ENCODE measurements around the gene RAB11FIP4. TPM values are rescaled to one million over a fixed set of nuclear protein-coding genes. Genes with fewer than 3 reads are reported as not detected.

RAB11FIP4 gene
- total RNA-seq, 2 donors from 2014 or later, result 0.68 to 3.7 TPM

- H3K9me3 ChIP-seq, result no peaks in the 10 kb centered on the region
- no peaks in the 10 kb centered on the region for H3K4me1 ChIP-seq (ENCODE audit: control insufficient read depth in 1 of 2, low read depth in 2 of 2)
- TF ChIP-seq, protein P1, sequence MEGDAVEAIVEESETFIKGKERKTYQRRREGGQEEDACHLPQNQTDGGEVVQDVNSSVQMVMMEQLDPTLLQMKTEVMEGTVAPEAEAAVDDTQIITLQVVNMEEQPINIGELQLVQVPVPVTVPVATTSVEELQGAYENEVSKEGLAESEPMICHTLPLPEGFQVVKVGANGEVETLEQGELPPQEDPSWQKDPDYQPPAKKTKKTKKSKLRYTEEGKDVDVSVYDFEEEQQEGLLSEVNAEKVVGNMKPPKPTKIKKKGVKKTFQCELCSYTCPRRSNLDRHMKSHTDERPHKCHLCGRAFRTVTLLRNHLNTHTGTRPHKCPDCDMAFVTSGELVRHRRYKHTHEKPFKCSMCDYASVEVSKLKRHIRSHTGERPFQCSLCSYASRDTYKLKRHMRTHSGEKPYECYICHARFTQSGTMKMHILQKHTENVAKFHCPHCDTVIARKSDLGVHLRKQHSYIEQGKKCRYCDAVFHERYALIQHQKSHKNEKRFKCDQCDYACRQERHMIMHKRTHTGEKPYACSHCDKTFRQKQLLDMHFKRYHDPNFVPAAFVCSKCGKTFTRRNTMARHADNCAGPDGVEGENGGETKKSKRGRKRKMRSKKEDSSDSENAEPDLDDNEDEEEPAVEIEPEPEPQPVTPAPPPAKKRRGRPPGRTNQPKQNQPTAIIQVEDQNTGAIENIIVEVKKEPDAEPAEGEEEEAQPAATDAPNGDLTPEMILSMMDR (IDR thresholded peaks at IDR 0.05), result no peak
- H3K36me3 ChIP-seq, result no peaks in the 10 kb centered on the region
- ATAC-seq (ENCODE audit: insufficient number of reproducible peaks, low FRiP score, low read depth) (no peak), DNase-seq (ENCODE audit: low spot score) (no peak)
- no peak overlapping the region for H3K4me3 ChIP-seq
- H3K27me3 ChIP-seq (replicated peaks; ENCODE audit: insufficient read depth), result no peaks in the 10 kb centered on the region
- H3K27ac ChIP-seq, result no peak overlapping the region
Observed at GRCh38 chr17:31425282-31426040, 34.0 kb downstream of the RAB11FIP4 start.

- Histone ChIP-seq H3K9me3 (no peaks in the 10 kb centered on the region), H3K4me1 (ENCODE audit: control insufficient read depth in 1 of 2, low read depth in 2 of 2) (no peaks in the 10 kb centered on the region), H3K27ac (no peak overlapping the region), H3K36me3 (no peaks in the 10 kb centered on the region), H3K4me3 (no peak overlapping the region), H3K27me3 (replicated peaks; ENCODE audit: insufficient read depth) (no peaks in the 10 kb centered on the region)
- DNase-seq (ENCODE audit: low spot score) (no peak), ATAC-seq (ENCODE audit: insufficient number of reproducible peaks, low FRiP score, low read depth) (no peak)
- TF ChIP-seq, protein P1 (IDR thresholded peaks at IDR 0.05), result no peak
Observed at GRCh38 chr17:31427684-31428083, 36.2 kb downstream of the RAB11FIP4 start.

- DNase-seq (ENCODE audit: low spot score), result no peak
- Histone ChIP-seq H3K4me1 (ENCODE audit: control insufficient read depth in 1 of 2, low read depth in 2 of 2) (no peaks in the 10 kb centered on the region), H3K27ac (no peak overlapping the region), H3K4me3 (no peak overlapping the region), H3K9me3 (no peaks in the 10 kb centered on the region), H3K27me3 (replicated peaks; ENCODE audit: insufficient read depth) (no peaks in the 10 kb centered on the region), H3K36me3 (no peaks in the 10 kb centered on the region)
- TF ChIP-seq, protein P1 (IDR thresholded peaks at IDR 0.05), result no peak
- ATAC-seq (ENCODE audit: insufficient number of reproducible peaks, low FRiP score, low read depth), result no peak
Observed at GRCh38 chr17:31428111-31428510, 36.6 kb downstream of the RAB11FIP4 start.

GRCh38 chr17:31428512-31428911, 37.0 kb downstream of the RAB11FIP4 start:
- Histone ChIP-seq H3K9me3 (no peaks in the 10 kb centered on the region), H3K27ac (no peak overlapping the region), H3K36me3 (no peaks in the 10 kb centered on the region), H3K4me3 (no peak overlapping the region), H3K27me3 (replicated peaks; ENCODE audit: insufficient read depth) (no peaks in the 10 kb centered on the region), H3K4me1 (ENCODE audit: control insufficient read depth in 1 of 2, low read depth in 2 of 2) (no peaks in the 10 kb centered on the region)
- TF ChIP-seq, protein P1 (IDR thresholded peaks at IDR 0.05), result no peak
- no peak for ATAC-seq (ENCODE audit: insufficient number of reproducible peaks, low FRiP score, low read depth)
- DNase-seq (ENCODE audit: low spot score), result no peak

DNA sequence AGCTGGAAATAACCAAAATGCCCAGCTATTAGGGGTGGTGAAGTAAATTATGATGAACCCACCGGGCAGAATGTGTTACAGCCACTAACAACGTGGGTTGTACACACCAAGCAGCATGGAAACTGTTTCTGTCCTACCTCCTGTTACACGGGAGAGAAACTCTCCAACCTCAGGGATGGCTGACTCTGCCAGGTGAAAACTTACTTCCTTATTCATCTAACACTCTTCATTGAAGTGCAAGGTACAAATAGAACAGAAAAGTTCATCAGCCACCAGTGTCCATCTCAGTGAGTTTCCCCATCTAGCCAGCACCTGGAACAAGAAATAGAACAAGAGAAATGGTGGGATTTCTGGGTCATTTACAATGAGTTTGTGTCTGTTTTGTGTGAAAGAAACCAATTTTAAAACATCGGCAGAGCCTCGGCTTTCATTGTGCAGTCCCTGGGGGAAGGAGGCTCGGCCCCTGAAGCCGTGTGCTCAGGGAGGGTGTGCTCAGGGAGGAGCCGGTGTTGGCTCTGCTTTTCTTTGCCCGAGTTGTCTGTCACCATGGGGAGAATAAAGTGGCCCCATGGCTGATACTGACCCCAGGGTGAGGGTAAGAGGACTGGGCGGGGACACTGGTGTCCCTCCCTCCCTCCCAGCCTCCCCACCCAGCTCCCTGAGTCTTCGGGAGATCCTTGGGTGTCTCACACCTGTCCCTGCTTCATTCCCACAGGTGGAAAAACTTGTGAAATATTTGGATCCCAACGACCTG, 39.8 kb downstream of the RAB11FIP4 start:
- no peak for ATAC-seq (ENCODE audit: insufficient number of reproducible peaks, low FRiP score, low read depth)

More for the DNA sequence above, 39.8 kb downstream of the RAB11FIP4 start:
- no peak overlapping the region for H3K4me3 ChIP-seq
- H3K9me3 ChIP-seq, result no peaks in the 10 kb centered on the region
- no peaks in the 10 kb centered on the region for H3K27me3 ChIP-seq (replicated peaks; ENCODE audit: insufficient read depth)
- TF ChIP-seq, protein P1 (IDR thresholded peaks at IDR 0.05), result no peak
- no peaks in the 10 kb centered on the region for H3K4me1 ChIP-seq (ENCODE audit: control insufficient read depth in 1 of 2, low read depth in 2 of 2)
- H3K36me3 ChIP-seq, result no peaks in the 10 kb centered on the region
- no peak for DNase-seq (ENCODE audit: low spot score)
- H3K27ac ChIP-seq, result no peak overlapping the region
